IMR-90 (cell line): ENCODE results near the gene POU3F2. TPM values are rescaled to one million over a fixed set of nuclear protein-coding genes. Genes with fewer than 3 reads are reported as not detected.

ENCODE experiments used
- ATAC-seq: fragments of 200-7000 bp; cut with Tn5 transposase; 2 replicates; pipeline ENCODE4 v1.9.1; 2020; ENCODE audit warnings: low read depth, mild to moderate bottlenecking, moderate library complexity
- BruUV-seq: library from RNA; stranded (reverse); fragments of 400-500 nt; replicated peaks from 2 replicates; lab custom pipeline; 2021; lab: Mats Ljungman, UMichigan
- CTCF ChIA-PET: fragments of 300-600 bp; formaldehyde crosslinking; extraction: SDS; loops from one replicate; lab custom pipeline; 2021; ENCODE audit warnings: antibody characterized with exemption; lab: Yijun Ruan, JAX
- POLR2A ChIA-PET: fragments of 300-600 bp; sonication (Branson Sonifier 250); formaldehyde crosslinking; loops from one replicate; lab custom pipeline; 2022; ENCODE audit warnings: antibody characterized with exemption; ENCODE audit not compliant: unreplicated experiment; lab: Charles Lee
- DNase-seq: peaks from one replicate; pipeline ENCODE4 v3.0.0; 2013
- H2AFZ ChIP-seq: replicated peaks from 2 replicates; pipeline ENCODE3; 2013; ENCODE audit warnings: low read length, mild to moderate bottlenecking; ENCODE audit not compliant: poor library complexity
- H2AK5ac ChIP-seq: 2 replicates; pipeline ENCODE4 v1.6.1; 2013; ENCODE audit warnings: low read depth, low read length, inconsistent platforms
- H2AK9ac ChIP-seq: replicated peaks from 2 replicates; pipeline ENCODE3; 2013; ENCODE audit warnings: mild to moderate bottlenecking, low read depth, low read length, moderate library complexity; ENCODE audit not compliant: poor library complexity
- H2BK120ac ChIP-seq: 2 replicates; pipeline ENCODE4 v1.6.1; 2013; ENCODE audit warnings: low read depth, low read length, inconsistent platforms
- H2BK15ac ChIP-seq: 3 replicates; pipeline ENCODE4 v1.6.1; 2013; ENCODE audit warnings: low read depth, low read length, inconsistent platforms
- H2BK20ac ChIP-seq: 2 replicates; pipeline ENCODE4 v1.6.1; 2013; ENCODE audit warnings: low read depth, mild to moderate bottlenecking, inconsistent platforms, low read length, moderate library complexity
- H2BK5ac ChIP-seq: 2 replicates; pipeline ENCODE4 v1.6.1; 2013; ENCODE audit warnings: mild to moderate bottlenecking, low read depth, low read length, inconsistent platforms; ENCODE audit not compliant: poor library complexity, severe bottlenecking
- H3K14ac ChIP-seq: replicated peaks from 2 replicates; pipeline ENCODE4 v1.6.1; 2013; ENCODE audit warnings: low read depth, low read length, inconsistent platforms
- H3K18ac ChIP-seq: 2 replicates; pipeline ENCODE4 v1.6.1; 2013; ENCODE audit warnings: low read depth, low read length, control low read depth
- H3K23ac ChIP-seq: 2 replicates; pipeline ENCODE4 v1.6.1; 2013; ENCODE audit warnings: low read depth, low read length, inconsistent platforms
- H3K27ac ChIP-seq: 2 replicates; pipeline ENCODE4 v1.5.1; 2013; ENCODE audit warnings: mild to moderate bottlenecking, control low read depth, low read length; ENCODE audit not compliant: insufficient read depth
- H3K27me3 ChIP-seq: 2 replicates; pipeline ENCODE4 v1.6.1; 2013; ENCODE audit warnings: low read length; ENCODE audit not compliant: control insufficient read depth, insufficient read depth
- H3K36me3 ChIP-seq: 2 replicates; pipeline ENCODE4 v1.6.1; 2013; ENCODE audit warnings: low read length, mixed read lengths; ENCODE audit not compliant: control insufficient read depth, insufficient read depth
- H3K4ac ChIP-seq: 2 replicates; pipeline ENCODE4 v1.6.1; 2013; ENCODE audit warnings: low read depth, low read length, inconsistent platforms
- H3K4me1 ChIP-seq: 2 replicates; pipeline ENCODE4 v1.6.1; 2013; ENCODE audit warnings: low read length, mixed read lengths; ENCODE audit not compliant: control insufficient read depth, insufficient read depth
- H3K4me2 ChIP-seq: 2 replicates; pipeline ENCODE4 v1.6.1; 2013; ENCODE audit warnings: low read depth, mild to moderate bottlenecking, control low read depth, low read length, moderate library complexity
- H3K4me3 ChIP-seq: 2 replicates; pipeline ENCODE4 v1.5.1; 2013; ENCODE audit warnings: low read depth, mild to moderate bottlenecking, control low read depth, low read length, moderate library complexity; ENCODE audit not compliant: insufficient read depth
- H3K56ac ChIP-seq: 2 replicates; pipeline ENCODE4 v1.6.1; 2013; ENCODE audit warnings: low read length, inconsistent platforms; ENCODE audit not compliant: insufficient read depth; ENCODE audit errors: extremely low read depth
- H3K79me1 ChIP-seq, 2 experiments: 2 replicates each; pipeline ENCODE4 v1.6.1; 2013; ENCODE audit warnings: low read length in 2 of 2, inconsistent platforms in 1 of 2, low read depth in 1 of 2
- H3K9ac ChIP-seq: 2 replicates; pipeline ENCODE4 v1.6.1; 2013; ENCODE audit warnings: low read depth, low read length, control low read depth
- H3K9me1 ChIP-seq: 2 replicates; pipeline ENCODE4 v1.6.1; 2013; ENCODE audit warnings: low read length, inconsistent platforms; ENCODE audit not compliant: insufficient read depth
- H3K9me3 ChIP-seq: 2 replicates; pipeline ENCODE4 v1.6.1; 2013; ENCODE audit warnings: low read length; ENCODE audit not compliant: control insufficient read depth, insufficient read depth
- H4K20me1 ChIP-seq: 2 replicates; pipeline ENCODE4 v1.6.1; 2013; ENCODE audit warnings: low read length, inconsistent platforms; ENCODE audit not compliant: insufficient read depth
- H4K5ac ChIP-seq: 2 replicates; pipeline ENCODE4 v1.6.1; 2013; ENCODE audit warnings: mild to moderate bottlenecking, low read depth, low read length, control low read depth
- H4K8ac ChIP-seq, 2 experiments: 2 replicates each; pipeline ENCODE4 v1.6.1; 2013; ENCODE audit warnings: low read depth in 2 of 2, low read length in 2 of 2, control low read depth in 1 of 2, inconsistent platforms in 1 of 2
- H4K91ac ChIP-seq: 2 replicates; pipeline ENCODE4 v1.6.1; 2013; ENCODE audit warnings: low read depth, low read length, inconsistent platforms; ENCODE audit not compliant: insufficient read depth
- BHLHE40 ChIP-seq: fragments of 150-350 bp; IDR thresholded peaks from 2 replicates; pipeline ENCODE4 v1.6.1; 2016; ENCODE audit warnings: mild to moderate bottlenecking, low read depth, low read length
- CEBPB ChIP-seq: IDR thresholded peaks from 2 replicates; pipeline ENCODE4 v1.6.1; 2012; ENCODE audit warnings: low read depth, low read length, improper control_type of control experiment
- MAFK ChIP-seq: IDR thresholded peaks from 2 replicates; pipeline ENCODE4 v1.6.1; 2012; ENCODE audit warnings: low read depth, low read length, improper control_type of control experiment
- MXI1 ChIP-seq: IDR thresholded peaks from 2 replicates; pipeline ENCODE4 v1.6.1; 2012; ENCODE audit warnings: low read depth, mild to moderate bottlenecking, low read length, moderate library complexity, borderline replicate concordance
- NFE2L2 ChIP-seq: fragments of 150-350 bp; IDR thresholded peaks from 2 replicates; pipeline ENCODE4 v1.6.1; 2016; ENCODE audit warnings: low read depth, mild to moderate bottlenecking, low read length
- RCOR1 ChIP-seq: IDR thresholded peaks from 2 replicates; pipeline ENCODE4 v1.6.1; 2012; ENCODE audit warnings: mild to moderate bottlenecking, low read length, improper control_type of control experiment; ENCODE audit not compliant: insufficient replicate concordance
- WGBS, 2 experiments: methylation state at CpG; one replicate each; pipeline versions ENCODE4 v1.1.5 to v1.1.7; 2013; ENCODE audit warnings: missing lambda C conversion rate in 2 of 2; ENCODE audit not compliant: insufficient read length in 1 of 2; ENCODE audit errors: extremely low coverage in 2 of 2; 5-methylcytosine and 5-hydroxymethylcytosine counted together
- dilution Hi-C: fragments of 300-500 bp; cut with HindIII; formaldehyde crosslinking; loops from one replicate; pipeline ENCODE4 v1.14.3; 2018; ENCODE audit warnings: low sequenced_read_pairs; ENCODE audit not compliant: unreplicated experiment
- in situ Hi-C: fragments of 300-500 bp; cut with MboI; formaldehyde crosslinking; loops from 3 replicates; pipeline ENCODE4 v1.14.3; 2019; ENCODE audit warnings: low sequenced_read_pairs, inconsistent platforms, mixed read lengths
- intact Hi-C: fragments of 100-400 bp; cut with micrococcal nuclease; formaldehyde crosslinking; loops from 2 replicates; pipeline ENCODE4 v1.10.0; 2022
- polyA plus RNA-seq, 3 experiments: library from polyadenylated mRNA; depleted of rRNA; stranded (reverse); fragments of >200 nt; gene quantifications; 2 replicates each; pipeline ENCODE4 v1.2.3, GENCODE V29; 2012; ENCODE audit warnings: low replicate concordance in 1 of 3
- total RNA-seq: library from RNA; depleted of rRNA; stranded (reverse); fragments of >200 nt; gene quantifications from 2 replicates; pipeline ENCODE4 v1.2.3, GENCODE V29; 2012
- TF ChIP-seq, protein P1 (sequence below): conservative IDR thresholded peaks from 2 replicates; pipeline ENCODE4 v1.5.1; 2012; ENCODE audit warnings: mild to moderate bottlenecking, low read depth, low read length, improper control_type of control experiment

The POU3F2 gene
- total and polyA plus RNA-seq, 2 of the 4 experiments (the other 2 are of a cell fraction), result not detected

DNA sequence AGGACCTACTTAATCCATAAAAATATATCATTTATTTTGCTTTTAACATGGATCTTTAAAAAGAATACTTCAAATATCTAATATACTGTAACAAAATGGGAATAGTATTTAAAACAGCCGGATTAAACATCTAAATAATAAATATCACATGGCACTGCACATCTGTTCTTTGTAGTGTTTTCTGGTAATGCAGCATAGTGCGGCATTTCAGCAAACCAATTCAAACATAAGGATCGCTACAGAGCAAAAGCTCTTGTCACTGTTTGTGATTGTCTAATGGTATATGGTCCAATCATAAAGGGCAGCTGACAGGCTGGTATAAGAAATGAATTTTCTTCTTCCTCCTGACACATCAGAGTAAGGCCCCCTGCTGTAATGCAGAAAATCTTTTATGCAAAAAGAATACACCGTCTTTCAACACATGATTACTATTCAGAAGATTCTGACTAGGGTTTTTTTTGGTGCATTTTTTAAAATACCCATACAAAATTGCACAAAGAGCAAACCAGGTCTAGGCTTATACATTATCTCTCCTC is 40.0 kb upstream of the POU3F2 start:
- no peak overlapping the region for H2BK15ac ChIP-seq
- dilution Hi-C loops (no loop called here), in situ Hi-C loops (no loop called here), intact Hi-C loops (no loop called here)
- no peaks in the 10 kb centered on the region for H3K9me3 ChIP-seq
- H4K5ac ChIP-seq, result no peak overlapping the region
- H3K36me3 ChIP-seq, result no peaks in the 10 kb centered on the region
- H3K79me1 ChIP-seq, result no peaks in the 10 kb centered on the region
- no peak for ATAC-seq
- H2AK5ac ChIP-seq, result no peak overlapping the region
- H2BK20ac ChIP-seq, result no peak overlapping the region
- H4K91ac ChIP-seq, result no peak overlapping the region
- TF ChIP-seq, protein P1, sequence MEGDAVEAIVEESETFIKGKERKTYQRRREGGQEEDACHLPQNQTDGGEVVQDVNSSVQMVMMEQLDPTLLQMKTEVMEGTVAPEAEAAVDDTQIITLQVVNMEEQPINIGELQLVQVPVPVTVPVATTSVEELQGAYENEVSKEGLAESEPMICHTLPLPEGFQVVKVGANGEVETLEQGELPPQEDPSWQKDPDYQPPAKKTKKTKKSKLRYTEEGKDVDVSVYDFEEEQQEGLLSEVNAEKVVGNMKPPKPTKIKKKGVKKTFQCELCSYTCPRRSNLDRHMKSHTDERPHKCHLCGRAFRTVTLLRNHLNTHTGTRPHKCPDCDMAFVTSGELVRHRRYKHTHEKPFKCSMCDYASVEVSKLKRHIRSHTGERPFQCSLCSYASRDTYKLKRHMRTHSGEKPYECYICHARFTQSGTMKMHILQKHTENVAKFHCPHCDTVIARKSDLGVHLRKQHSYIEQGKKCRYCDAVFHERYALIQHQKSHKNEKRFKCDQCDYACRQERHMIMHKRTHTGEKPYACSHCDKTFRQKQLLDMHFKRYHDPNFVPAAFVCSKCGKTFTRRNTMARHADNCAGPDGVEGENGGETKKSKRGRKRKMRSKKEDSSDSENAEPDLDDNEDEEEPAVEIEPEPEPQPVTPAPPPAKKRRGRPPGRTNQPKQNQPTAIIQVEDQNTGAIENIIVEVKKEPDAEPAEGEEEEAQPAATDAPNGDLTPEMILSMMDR, result no peak
- TF ChIP-seq NFE2L2, result no peak
- TF ChIP-seq MAFK, result no peak
- no peak for TF ChIP-seq RCOR1
- no peak for TF ChIP-seq BHLHE40
- TF ChIP-seq MXI1, result no peak
- TF ChIP-seq CEBPB, result no peak
- H3K18ac ChIP-seq, result no peak overlapping the region
- BruUV-seq, result no TSS peak
- no peaks in the 10 kb centered on the region for H3K9me1 ChIP-seq
- no peak overlapping the region for H3K14ac ChIP-seq
- H3K4me2 ChIP-seq, result no peak overlapping the region
- no peak for DNase-seq
- H3K23ac ChIP-seq, result no peak overlapping the region
- no peak overlapping the region for H3K9ac ChIP-seq
- H2AK9ac ChIP-seq, result no peak overlapping the region
- no peaks in the 10 kb centered on the region for H3K4me1 ChIP-seq
- no peak overlapping the region for H2BK5ac ChIP-seq
- H3K4ac ChIP-seq, result no peak overlapping the region
- H4K8ac ChIP-seq, result no peak overlapping the region
- WGBS, 2 experiments, result no CpG with 5 or more reads among the region's 4 CpGs
- ChIA-PET CTCF (no interaction called here), POLR2A (no interaction called here)
- H3K27me3 ChIP-seq, result 0 out of 2 replicates have a peak, but pooled peaks cover 2% of the 10 kb centered on the region
- no peaks in the 10 kb centered on the region for H4K20me1 ChIP-seq
- H3K27ac ChIP-seq, result no peak overlapping the region
- H3K56ac ChIP-seq, result no peak overlapping the region
- H2BK120ac ChIP-seq, result no peak overlapping the region
- no peak overlapping the region for H2AFZ ChIP-seq
- H3K4me3 ChIP-seq, result no peak overlapping the region
